GM19328 (cell line): ENCODE results near the gene SERPINA10.
"Not testable (repeated sequence)": the region's sequence is repeated elsewhere in the genome, so short reads cannot be mapped to it uniquely, and the experiment has no call there.

Source experiments
- ATAC-seq: cut with Tn5 transposase; IDR thresholded peaks from one replicate; pipeline ENCODE4 v1.9.1; 2021; ENCODE audit warnings: mild to moderate bottlenecking, moderate library complexity; ENCODE audit not compliant: unreplicated experiment

Gene SERPINA10

DNA sequence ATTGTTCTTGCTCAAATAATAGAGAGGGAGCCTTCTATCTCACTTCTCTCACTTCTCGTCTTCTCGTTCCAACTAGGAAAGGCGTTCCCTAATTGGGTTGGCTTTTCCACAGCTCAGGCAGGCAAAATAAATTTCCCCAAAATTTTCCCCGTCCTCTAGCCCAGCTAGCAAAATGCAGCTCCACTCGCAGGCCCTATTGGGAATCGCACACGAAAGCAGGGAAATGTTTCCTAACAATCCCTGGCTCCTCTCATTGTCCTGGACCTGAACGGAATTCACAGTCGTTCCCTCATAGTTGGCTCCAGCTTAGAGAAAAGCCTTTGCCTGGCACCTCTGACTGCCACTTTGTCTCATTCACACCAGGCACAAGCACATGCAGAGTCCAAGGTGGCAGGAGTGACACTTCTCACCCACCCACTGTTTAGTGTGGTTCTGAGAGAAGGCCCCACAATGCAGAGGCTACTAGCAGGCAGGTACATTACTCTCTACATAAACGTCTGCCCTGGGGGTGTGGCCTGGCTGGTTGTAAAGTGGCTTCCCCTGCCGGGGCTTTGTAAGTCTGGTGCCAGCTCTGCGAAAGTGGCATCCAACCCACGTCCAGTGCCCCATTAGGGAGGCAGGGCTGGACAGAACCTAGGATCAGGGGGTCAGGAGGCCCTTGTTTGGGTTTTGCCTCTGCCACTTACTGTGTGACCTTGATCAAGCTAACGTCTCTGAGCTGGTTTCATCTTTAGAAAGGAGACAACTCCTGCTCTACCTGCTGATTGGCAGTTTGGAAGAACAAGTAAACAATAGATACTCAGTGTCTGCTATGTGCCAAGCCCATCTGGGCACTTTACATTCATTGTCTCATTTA, 4.2 kb downstream of the SERPINA10 start:
- no peak for ATAC-seq

DNA sequence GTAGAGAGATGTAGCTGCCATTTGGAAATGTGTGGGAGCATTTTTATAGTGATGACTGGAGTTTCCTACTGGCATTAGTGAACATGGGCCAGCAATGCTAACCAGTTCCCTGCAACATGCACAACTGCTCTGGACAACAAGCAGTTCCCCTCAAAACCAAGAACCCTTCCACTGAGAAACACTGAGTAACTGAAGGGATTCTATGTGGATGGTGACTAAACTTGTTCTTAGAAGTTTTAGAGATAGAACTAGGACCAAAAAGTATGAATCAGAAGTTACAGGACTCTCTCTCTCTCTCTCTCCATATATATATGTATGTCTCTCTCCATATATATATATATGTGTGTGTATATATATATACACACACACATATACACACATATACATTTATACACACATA, 7.9 kb downstream of the SERPINA10 start:
- no peak for ATAC-seq

- no peak for ATAC-seq
These were observed 8.8 kb downstream of the SERPINA10 start for GRCh38 chr14:94284221-94284620.

DNA sequence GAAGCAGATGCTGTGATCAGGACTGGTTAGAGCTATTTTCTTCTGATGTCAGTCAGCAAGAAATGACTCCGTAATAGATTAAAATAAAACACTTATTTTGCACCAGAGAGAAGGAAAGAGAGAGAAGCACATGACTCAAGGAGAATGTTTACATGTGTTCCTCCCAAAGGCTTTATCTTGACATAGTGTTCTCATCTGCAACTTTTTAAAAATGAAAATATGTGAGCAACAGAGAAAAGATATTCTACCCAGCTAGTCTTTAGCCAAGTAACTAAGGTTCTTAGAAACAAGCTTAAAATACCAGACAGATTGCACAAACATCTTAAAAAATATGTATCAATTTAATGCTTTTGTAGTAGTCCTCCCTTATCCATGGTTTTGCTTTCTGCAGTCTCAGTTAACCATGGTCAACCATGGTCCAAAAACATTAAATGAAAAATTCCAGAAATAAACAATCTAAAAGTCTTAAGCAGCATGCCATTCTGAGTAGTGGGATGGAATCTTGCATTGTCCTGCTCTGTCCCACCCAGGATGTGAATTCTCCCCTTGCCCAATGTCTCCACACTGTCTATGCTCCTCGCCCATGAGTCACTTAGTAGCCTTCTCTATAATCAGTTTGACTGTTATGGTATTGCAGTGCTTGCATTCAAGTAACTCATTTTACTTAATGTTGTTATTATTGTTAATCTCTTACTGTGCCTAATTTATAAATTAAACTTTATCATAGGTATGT, 9.9 kb downstream of the SERPINA10 start:
- ATAC-seq: no peak

DNA sequence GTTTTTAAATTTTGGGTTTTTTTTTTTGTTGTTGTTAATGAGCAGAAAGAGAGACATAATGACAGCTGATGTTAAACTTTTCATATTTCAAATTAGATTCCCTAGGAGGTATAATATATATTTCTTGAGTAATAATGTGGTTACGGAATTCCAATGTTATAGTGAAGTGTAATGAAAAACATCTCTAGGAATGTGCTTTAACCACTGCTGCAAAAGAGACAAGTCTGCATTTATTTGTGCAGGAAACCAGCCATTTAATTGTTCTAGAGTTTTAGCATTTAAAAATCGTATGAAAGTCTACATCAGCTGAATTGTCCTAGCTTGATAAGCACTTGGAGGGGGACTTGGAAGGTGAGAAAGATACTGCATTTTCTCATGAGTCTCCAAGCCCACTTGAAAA, 14.3 kb downstream of the SERPINA10 start:
- no peak for ATAC-seq

DNA sequence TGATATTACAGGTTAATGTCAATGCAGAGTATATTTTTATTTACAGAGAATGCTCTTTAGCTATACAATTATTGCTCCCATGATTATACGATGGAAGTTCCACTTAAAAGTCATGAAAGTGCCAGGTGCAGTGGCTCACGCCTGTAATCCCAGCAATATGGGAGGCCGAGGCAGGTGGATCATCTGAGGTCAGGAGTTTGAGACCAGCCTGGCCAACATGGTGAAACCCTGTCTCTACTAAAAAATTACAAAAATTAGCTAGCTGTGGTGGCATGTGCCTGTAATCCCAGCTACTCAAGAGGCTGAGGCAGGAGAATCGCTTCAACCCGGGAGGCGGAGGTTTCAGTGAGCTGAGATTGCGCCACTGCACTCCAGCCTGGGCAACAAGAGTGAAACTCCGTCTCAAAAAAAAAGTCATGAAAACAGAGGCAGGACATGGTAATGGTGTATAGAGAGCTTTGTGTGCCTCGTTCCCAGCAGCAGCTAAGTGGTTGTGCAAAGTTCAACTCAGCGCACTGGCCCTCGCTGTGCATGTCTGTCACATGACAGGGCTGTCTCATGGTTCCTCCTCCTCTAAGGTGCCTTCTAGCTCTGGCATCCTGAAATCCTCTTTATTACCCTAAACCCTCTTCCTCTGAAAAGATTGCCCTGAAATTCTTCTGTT, 16.0 kb downstream of the SERPINA10 start:
- ATAC-seq: not testable (repeated sequence)

GRCh38 chr14:94269156-94269555, 23.9 kb downstream of the SERPINA10 start:
- ATAC-seq: no peak

- not testable (repeated sequence) for ATAC-seq
These were observed 24.5 kb downstream of the SERPINA10 start for GRCh38 chr14:94268582-94268981.

DNA sequence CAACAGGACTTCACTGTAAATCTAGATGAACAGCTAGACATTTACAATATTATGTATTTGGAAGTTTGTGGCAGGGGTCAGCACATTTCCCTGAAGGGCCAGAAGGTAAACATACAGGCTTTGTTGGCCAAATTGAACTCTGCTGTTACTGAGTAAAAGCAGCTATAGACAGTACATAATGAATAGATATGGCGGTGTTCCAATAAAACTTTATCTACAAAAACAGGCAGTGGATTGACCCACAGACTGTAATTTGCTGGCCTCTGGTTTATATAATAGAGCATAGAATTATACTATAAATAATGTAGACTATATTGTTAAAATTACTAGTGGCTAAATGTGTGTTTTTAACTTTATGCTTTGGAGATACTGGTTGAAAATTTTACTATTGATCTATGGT, 25.7 kb downstream of the SERPINA10 start:
- ATAC-seq: no peak

- not testable (repeated sequence) for ATAC-seq
These were observed 28.9 kb downstream of the SERPINA10 start for GRCh38 chr14:94264195-94264594.

DNA sequence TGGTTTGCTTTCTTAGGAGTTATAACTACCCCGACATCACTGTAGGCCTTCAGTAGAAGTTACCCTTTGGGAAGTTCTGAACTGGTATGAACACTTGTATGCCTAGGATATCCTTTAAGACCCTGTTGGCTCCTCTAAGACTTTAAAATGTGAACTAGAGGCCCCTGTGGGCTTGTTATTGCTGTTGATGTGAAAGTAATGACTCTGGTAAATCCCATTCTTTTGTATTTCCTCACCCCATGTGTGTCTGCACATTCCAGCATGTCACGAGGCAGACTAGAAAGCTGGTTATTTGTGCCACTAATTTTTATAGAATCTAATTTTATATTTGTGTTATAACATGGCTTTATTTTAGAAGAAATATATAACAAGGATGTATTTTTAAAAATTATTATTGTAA, 48.9 kb downstream of the SERPINA10 start:
- ATAC-seq: no peak

DNA sequence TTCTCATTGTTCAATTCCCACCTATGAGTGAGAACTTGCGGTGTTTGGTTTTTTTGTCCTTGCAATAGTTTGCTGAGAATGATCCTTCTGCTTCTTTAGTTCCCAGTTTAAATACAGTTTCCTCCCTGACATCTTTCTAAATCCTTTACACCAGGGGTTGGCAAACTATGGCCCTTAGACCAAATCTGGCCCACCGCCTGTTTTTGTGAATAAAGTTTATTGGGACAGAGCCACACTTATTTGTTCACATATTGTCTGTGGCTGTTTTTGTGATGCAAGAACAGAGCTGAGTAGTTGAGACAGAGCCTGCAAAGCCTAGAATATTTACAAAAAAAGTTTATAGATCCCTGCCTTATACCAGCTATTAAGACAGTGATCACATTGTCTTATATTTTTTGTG, 53.7 kb downstream of the SERPINA10 start:
- no peak for ATAC-seq

DNA sequence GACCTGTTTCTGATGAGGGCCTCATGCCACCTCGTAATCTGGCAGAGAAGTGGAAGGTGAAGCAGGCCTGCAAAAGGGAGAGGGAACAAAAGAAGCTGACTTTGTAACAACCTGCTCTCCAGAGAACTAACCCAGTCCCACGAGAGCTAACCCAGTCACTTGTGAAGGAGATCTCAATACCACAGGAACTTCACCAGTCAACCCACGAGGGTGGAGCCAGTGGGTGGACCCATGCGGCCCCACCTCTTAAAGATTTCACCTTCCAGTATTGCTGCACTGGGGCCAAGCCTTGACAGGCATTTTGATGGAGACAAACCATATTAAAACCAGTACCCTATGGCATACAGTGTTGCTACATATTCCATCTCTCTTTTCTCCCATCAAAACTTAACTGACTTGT, 55.1 kb downstream of the SERPINA10 start:
- ATAC-seq: no peak

GRCh38 chr14:94237046-94237445, 56.0 kb downstream of the SERPINA10 start:
- ATAC-seq: no peak
